Esophagus muscularis mucosa (tissue), 4 donors: Measurements from ENCODE around the gene ASXL2. TPM values are rescaled to one million over a fixed set of nuclear protein-coding genes. Genes with fewer than 3 reads are reported as not detected.
"Not testable (repeated sequence)": the region's sequence is repeated elsewhere in the genome, so short reads cannot be mapped to it uniquely, and the experiment has no call there.

Source experiments
- DNase-seq: peaks from one replicate; pipeline ENCODE4 v3.0.0-alpha.2; 2017; ENCODE audit errors: extremely low spot score
- H3K27ac ChIP-seq, 4 donors: fragments of 200-600 bp; sonication (generic); replicated peaks in 1 of 4; 1 replicate in 3 of 4; 2 replicates in 1 of 4; pipeline ENCODE4 v1.5.1; 2016 to 2019; ENCODE audit warnings: mild to moderate bottlenecking in 1 of 4
- H3K27me3 ChIP-seq, 4 donors: fragments of 200-600 bp; sonication (generic); one replicate each; pipeline versions ENCODE4 v1.5.1 to v1.6.0; 2016 to 2019
- H3K36me3 ChIP-seq, 4 donors: fragments of 200-600 bp; sonication (generic); one replicate each; pipeline ENCODE4 v1.5.1; 2016 to 2019
- H3K4me1 ChIP-seq, 4 donors: fragments of 200-600 bp; sonication (generic); one replicate each; pipeline ENCODE4 v1.5.1; 2016 to 2019
- H3K4me3 ChIP-seq, 4 donors: fragments of 200-600 bp; sonication (generic); 1 replicate in 2 of 4; 2 replicates in 2 of 4; pipeline ENCODE4 v1.5.1; 2016 to 2019; ENCODE audit warnings: mild to moderate bottlenecking in 4 of 4, moderate library complexity in 1 of 4
- H3K9me3 ChIP-seq, 4 donors: fragments of 200-600 bp; sonication (generic); 1 replicate in 3 of 4; 2 replicates in 1 of 4; pipeline ENCODE4 v1.5.1; 2016 to 2019
- CTCF ChIP-seq, 3 experiments: fragments of 200-600 bp in 2 of 3; fragments of 450-650 bp in 1 of 3; sonication (generic) in 2 of 3; IDR thresholded peaks; one replicate each; pipeline ENCODE4 v1.5.1; 2017 to 2019; ENCODE audit warnings: antibody characterized with exemption in 3 of 3, mild to moderate bottlenecking in 2 of 3, moderate library complexity in 1 of 3
- EP300 ChIP-seq: sonication (generic); formaldehyde crosslinking; IDR thresholded peaks from one replicate; pipeline ENCODE4 v1.6.1; 2017; ENCODE audit warnings: antibody characterized with exemption
- POLR2A ChIP-seq: fragments of 450-650 bp; IDR thresholded peaks from one replicate; pipeline ENCODE4 v1.6.1; 2017; ENCODE audit warnings: antibody characterized with exemption, moderate library complexity, mild to moderate bottlenecking, low read depth
- POLR2AphosphoS5 ChIP-seq, 2 donors: sonication (generic); formaldehyde crosslinking; IDR thresholded peaks; one replicate each; pipeline ENCODE4 v1.6.1; 2017; ENCODE audit warnings: antibody characterized with exemption in 2 of 2
- WGBS: methylation state at CpG from one replicate; pipeline ENCODE4 v1.1.5; 2018; 5-methylcytosine and 5-hydroxymethylcytosine counted together
- intact Hi-C: fragments of 100-400 bp; cut with DNase I; formaldehyde crosslinking; loops from one replicate; pipeline ENCODE4 v1.15.1; 2023
- total RNA-seq, 4 donors: library from RNA; depleted of rRNA; stranded (reverse); fragments of >200 nt; gene quantifications; one replicate each; pipeline versions ENCODE4 v1.1.0 to v1.2.1, GENCODE V29; 2016

The ASXL2 gene
- total RNA-seq, 4 donors from 2014 or later: 17.4 to 25.1 (median 20.5) TPM

DNA sequence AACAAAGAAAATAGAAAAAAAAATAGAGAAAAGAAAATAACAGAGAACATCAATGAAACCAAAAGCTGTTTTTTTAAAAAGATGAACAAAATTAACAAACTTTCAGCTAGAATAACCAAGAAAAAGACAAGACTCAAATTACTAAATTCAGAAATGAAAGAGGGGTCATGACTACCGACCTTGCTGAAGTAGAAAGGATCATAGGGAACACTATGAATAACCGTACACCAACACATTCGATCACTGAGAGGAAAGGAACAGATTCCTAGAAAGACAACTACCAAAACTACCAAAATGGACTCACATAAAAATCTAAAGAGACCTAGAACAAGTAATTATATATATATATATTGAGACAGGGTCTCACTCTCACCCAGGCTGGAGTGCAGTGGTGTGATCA, 167.5 kb downstream of the ASXL2 start:
- no peak for DNase-seq
- Histone ChIP-seq H3K36me3 (no peaks in the 10 kb centered on the region), H3K9me3 (no peaks in the 10 kb centered on the region), H3K4me1 (peaks cover 0 to 7% (median 7%) of the 10 kb centered on the region in 4 donors), H3K27ac (no peak overlapping the region), H3K27me3 (peaks cover 0 to 9% (median 0%) of the 10 kb centered on the region in 4 donors), H3K4me3 (no peak overlapping the region)
- TF ChIP-seq EP300: no peak
- no peak for TF ChIP-seq POLR2AphosphoS5 (IDR thresholded peaks at IDR 0.05)
- no peak for TF ChIP-seq CTCF (IDR thresholded peaks at IDR 0.05)
- no peak for TF ChIP-seq POLR2A
- WGBS: 98% methylated on average over 3 of the region's 3 CpGs
- intact Hi-C loops: no loop called here

DNA sequence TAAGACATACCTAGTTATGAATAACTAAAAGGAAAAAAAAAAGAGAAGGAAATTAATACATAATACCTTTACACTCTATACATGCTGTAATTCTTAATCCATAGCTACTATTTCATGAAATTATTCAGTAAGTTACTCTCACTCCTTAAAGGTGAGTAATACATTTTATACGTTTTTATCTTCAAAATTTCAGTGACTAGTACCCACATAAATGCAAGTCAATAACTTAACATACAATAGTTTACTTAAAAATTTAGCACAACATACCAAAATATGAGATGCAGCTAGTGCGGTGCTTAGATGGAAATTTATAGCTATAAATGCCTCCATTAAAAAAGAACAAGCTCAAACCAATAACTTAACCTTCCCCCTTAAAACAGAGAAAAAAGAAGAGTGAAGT, 168.9 kb downstream of the ASXL2 start:
- 87% methylated on average over 2 of the region's 2 CpGs for WGBS
- intact Hi-C loops: no loop called here
- Histone ChIP-seq H3K36me3 (no peaks in the 10 kb centered on the region), H3K4me1 (peaks cover 0 to 7% (median 7%) of the 10 kb centered on the region in 4 donors), H3K9me3 (no peaks in the 10 kb centered on the region), H3K4me3 (no peak overlapping the region), H3K27ac (no peak overlapping the region), H3K27me3 (peaks cover 0 to 9% (median 0%) of the 10 kb centered on the region in 4 donors)
- no peak for TF ChIP-seq POLR2A
- TF ChIP-seq CTCF (IDR thresholded peaks at IDR 0.05): no peak
- no peak for TF ChIP-seq EP300
- no peak for TF ChIP-seq POLR2AphosphoS5 (IDR thresholded peaks at IDR 0.05)
- DNase-seq: no peak

- H3K9me3 ChIP-seq: no peaks in the 10 kb centered on the region
- 55% methylated on average over 5 of the region's 5 CpGs for WGBS
- intact Hi-C loops: no loop called here
- peaks cover 0 to 9% (median 0%) of the 10 kb centered on the region in 4 donors for H3K27me3 ChIP-seq
- TF ChIP-seq POLR2AphosphoS5 (IDR thresholded peaks at IDR 0.05) (no peak), EP300 (no peak), CTCF (IDR thresholded peaks at IDR 0.05) (no peak), POLR2A (no peak)
- H3K4me3 ChIP-seq: no peak overlapping the region
- no peaks in the 10 kb centered on the region for H3K36me3 ChIP-seq
- H3K27ac ChIP-seq: no peak overlapping the region
- peaks cover 0 to 7% (median 7%) of the 10 kb centered on the region in 4 donors for H3K4me1 ChIP-seq
- no peak for DNase-seq
Measured at GRCh38 chr2:25707927-25708590, 170.2 kb downstream of the ASXL2 start.

DNA sequence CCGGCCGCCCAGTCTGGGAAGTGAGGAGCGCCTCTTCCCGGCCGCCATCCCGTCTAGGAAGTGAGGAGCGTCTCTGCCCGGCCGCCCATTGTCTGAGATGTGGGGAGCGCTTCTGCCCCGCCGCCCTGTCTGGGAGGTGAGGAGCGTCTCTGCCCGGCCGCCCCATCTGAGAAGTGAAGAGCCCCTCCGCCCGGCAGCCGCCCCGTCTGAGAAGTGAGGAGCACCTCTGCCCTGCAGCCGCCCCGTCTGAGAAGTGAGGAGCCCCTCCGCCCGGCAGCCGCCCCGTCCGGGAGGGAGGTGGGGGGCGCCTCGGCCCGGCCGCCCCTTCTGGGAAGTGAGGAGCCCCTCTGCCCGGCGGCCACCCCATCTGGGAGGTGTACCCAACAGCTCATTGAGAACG, 172.7 kb downstream of the ASXL2 start:
- DNase-seq, H3K36me3 ChIP-seq, H3K9me3 ChIP-seq, H3K4me1 ChIP-seq, H3K27me3 ChIP-seq, H3K27ac ChIP-seq, intact Hi-C loops, H3K4me3 ChIP-seq: not testable (repeated sequence)
- WGBS: 94% methylated on average over 7 of the region's 33 CpGs

DNA sequence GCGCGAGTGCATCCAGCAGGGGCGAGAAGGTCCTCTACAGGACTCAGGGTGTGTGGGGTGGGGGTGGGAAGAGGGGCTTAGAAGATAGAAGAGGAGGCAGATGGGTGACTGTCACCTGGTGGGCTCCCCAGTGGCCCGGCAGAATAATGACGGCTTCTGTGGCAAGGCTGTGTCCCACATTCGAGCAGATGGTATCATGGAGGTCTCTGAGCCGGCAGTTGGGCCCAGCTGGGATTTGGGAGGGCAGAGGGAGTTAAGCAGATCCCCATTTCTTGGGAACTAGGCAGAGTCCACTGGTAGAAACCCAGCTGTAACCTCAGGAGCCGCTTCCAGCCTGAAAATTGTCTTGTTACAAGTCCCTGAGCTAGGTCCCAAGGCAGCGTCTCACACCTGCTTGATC, 176.5 kb downstream of the ASXL2 start:
- no peak for TF ChIP-seq POLR2A
- TF ChIP-seq EP300: no peak
- TF ChIP-seq POLR2AphosphoS5 (IDR thresholded peaks at IDR 0.05): no peak
- no peak for TF ChIP-seq CTCF (IDR thresholded peaks at IDR 0.05)
- no peaks in the 10 kb centered on the region for H3K36me3 ChIP-seq
- peaks cover 6 to 13% (median 9%) of the 10 kb centered on the region in 4 donors for H3K4me1 ChIP-seq
- no peak overlapping the region for H3K27ac ChIP-seq
- no peaks in the 10 kb centered on the region for H3K27me3 ChIP-seq
- intact Hi-C loops: loop anchor here (5.0 kb wide), 1 partner anchor 94 kb away; no protein-coding TSS in a partner anchor
- DNase-seq: no peak
- H3K9me3 ChIP-seq: no peaks in the 10 kb centered on the region
- H3K4me3 ChIP-seq: no peak overlapping the region
- 82% methylated on average over 9 of the region's 9 CpGs for WGBS
